Measurements from ENCODE around the gene SLCO4A1.
"Not testable (repeated sequence)": the region's sequence is repeated elsewhere in the genome, so short reads cannot be mapped to it uniquely, and the experiment has no call there.

Gene SLCO4A1

GRCh38 chr20:62623488-62624324, 18.6 kb upstream of the SLCO4A1 start:
- no peak for DNase-seq

GRCh38 chr20:62624325-62624690, 18.0 kb upstream of the SLCO4A1 start:
- no peak for DNase-seq

- no peak for DNase-seq
Observed at GRCh38 chr20:62624719-62625453, 17.4 kb upstream of the SLCO4A1 start.

GRCh38 chr20:62625516-62625915, 16.8 kb upstream of the SLCO4A1 start:
- no peak for DNase-seq

GRCh38 chr20:62625921-62626547, 16.3 kb upstream of the SLCO4A1 start:
- no peak for DNase-seq

GRCh38 chr20:62627425-62627824, 14.9 kb upstream of the SLCO4A1 start:
- DNase-seq, result not testable (repeated sequence)

GRCh38 chr20:62627901-62628612, 14.2 kb upstream of the SLCO4A1 start:
- DNase-seq, result no peak

- DNase-seq, result no peak
Observed at GRCh38 chr20:62628691-62629090, 13.6 kb upstream of the SLCO4A1 start.

GRCh38 chr20:62629864-62630470, 12.3 kb upstream of the SLCO4A1 start:
- DNase-seq, result no peak

- DNase-seq, result peak; percentile 98
Observed at GRCh38 chr20:62631336-62632308, 10.7 kb upstream of the SLCO4A1 start.

GRCh38 chr20:62632575-62633090, 9.7 kb upstream of the SLCO4A1 start:
- no peak for DNase-seq

- no peak for DNase-seq
Observed at GRCh38 chr20:62633598-62634329, 8.5 kb upstream of the SLCO4A1 start.

GRCh38 chr20:62634330-62634967, 7.9 kb upstream of the SLCO4A1 start:
- DNase-seq, result no peak

GRCh38 chr20:62635232-62635631, 7.1 kb upstream of the SLCO4A1 start:
- DNase-seq, result no peak

- DNase-seq, result no peak
Observed at GRCh38 chr20:62635852-62636251, 6.5 kb upstream of the SLCO4A1 start.

GRCh38 chr20:62636446-62636845, 5.9 kb upstream of the SLCO4A1 start:
- peak; percentile 23 for DNase-seq

- no peak for DNase-seq
Observed at GRCh38 chr20:62637110-62637509, 5.2 kb upstream of the SLCO4A1 start.

- DNase-seq, result no peak
Observed at GRCh38 chr20:62637521-62638054, 4.7 kb upstream of the SLCO4A1 start.

GRCh38 chr20:62638055-62638570, 4.2 kb upstream of the SLCO4A1 start:
- DNase-seq, result no peak
